ENCODE data around the gene KDM2B.

KDM2B gene

DNA sequence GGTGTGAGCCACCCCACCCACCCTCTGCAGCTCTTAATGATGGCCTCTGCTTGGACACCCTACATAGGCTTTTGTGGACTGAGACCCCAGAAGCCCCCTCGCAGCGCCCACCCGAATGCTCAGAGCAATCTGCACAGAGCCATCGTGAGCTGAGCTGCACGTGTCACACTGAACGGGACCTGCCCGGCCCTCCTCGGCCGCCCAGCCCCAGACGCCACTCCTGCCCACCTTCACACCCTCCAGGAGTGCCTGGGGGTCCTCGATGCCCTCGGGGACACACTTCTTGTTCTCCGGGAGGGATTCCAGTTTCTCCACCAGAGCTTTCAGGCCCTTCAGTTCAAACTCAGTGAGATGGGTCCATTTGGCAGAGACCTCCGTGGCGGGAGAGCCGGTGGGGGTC, 71.5 kb downstream of the KDM2B start:
- DNase-seq (ENCODE audit: extremely low read depth, insufficient read length) = no peak
- TF ChIP-seq, protein P1, sequence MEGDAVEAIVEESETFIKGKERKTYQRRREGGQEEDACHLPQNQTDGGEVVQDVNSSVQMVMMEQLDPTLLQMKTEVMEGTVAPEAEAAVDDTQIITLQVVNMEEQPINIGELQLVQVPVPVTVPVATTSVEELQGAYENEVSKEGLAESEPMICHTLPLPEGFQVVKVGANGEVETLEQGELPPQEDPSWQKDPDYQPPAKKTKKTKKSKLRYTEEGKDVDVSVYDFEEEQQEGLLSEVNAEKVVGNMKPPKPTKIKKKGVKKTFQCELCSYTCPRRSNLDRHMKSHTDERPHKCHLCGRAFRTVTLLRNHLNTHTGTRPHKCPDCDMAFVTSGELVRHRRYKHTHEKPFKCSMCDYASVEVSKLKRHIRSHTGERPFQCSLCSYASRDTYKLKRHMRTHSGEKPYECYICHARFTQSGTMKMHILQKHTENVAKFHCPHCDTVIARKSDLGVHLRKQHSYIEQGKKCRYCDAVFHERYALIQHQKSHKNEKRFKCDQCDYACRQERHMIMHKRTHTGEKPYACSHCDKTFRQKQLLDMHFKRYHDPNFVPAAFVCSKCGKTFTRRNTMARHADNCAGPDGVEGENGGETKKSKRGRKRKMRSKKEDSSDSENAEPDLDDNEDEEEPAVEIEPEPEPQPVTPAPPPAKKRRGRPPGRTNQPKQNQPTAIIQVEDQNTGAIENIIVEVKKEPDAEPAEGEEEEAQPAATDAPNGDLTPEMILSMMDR (IDR thresholded peaks at IDR 0.05; ENCODE audit: insufficient read depth, low read length, poor library complexity, severe bottlenecking) = no peak
- H3K4me3 ChIP-seq (replicated peaks; ENCODE audit: low read depth, low read length) = no peak overlapping the region
- H3K27me3 ChIP-seq (replicated peaks; ENCODE audit: control insufficient read depth, insufficient read depth, low read length) = no peaks in the 10 kb centered on the region
- peaks cover 26% of the 10 kb centered on the region for H3K36me3 ChIP-seq (ENCODE audit: control insufficient read depth, insufficient read depth, low read length)

DNA sequence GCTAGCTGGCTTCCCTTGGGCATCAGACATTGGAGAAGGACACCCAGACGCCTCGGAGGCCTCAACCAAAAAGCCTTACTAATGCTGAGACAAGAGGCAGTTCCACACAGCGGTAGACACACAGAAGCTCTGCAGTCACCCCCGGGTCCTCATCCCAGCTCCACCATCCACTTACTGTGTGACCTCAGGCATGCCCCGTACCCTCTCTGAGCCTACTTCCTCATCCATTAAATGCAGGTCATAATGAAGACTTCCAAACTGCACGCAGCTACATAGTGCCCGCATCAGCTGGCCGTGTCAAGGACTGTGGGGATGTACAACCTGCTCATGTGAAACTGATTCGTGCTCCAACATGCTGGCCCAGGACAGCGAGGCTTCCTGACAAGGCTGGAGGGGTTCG, 72.3 kb downstream of the KDM2B start:
- Histone ChIP-seq H3K4me3 (replicated peaks; ENCODE audit: low read depth, low read length) (no peak overlapping the region), H3K27me3 (replicated peaks; ENCODE audit: control insufficient read depth, insufficient read depth, low read length) (no peaks in the 10 kb centered on the region), H3K36me3 (ENCODE audit: control insufficient read depth, insufficient read depth, low read length) (peaks cover 29% of the 10 kb centered on the region)
- TF ChIP-seq, protein P1 (IDR thresholded peaks at IDR 0.05; ENCODE audit: insufficient read depth, low read length, poor library complexity, severe bottlenecking) = no peak
- DNase-seq (ENCODE audit: extremely low read depth, insufficient read length) = no peak

DNA sequence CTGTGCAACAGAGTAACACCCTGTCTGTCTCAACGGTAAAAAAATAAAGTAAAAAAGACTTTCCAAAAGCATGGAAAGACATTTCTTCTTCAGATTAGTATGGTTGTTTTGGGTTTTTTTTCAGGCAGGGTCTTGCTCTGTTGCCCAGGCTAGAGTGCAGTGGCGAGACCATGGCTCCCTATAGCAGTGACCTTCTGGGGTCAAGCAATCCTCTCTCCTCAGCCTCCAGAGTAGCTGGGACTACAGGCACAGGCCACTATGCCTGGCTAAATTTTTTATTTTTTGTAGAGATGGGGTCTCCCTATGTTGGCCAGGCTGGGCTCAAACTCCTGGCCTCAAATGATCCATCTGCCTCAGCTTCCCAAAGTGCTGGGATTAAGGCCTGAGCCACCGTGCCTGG, 72.8 kb downstream of the KDM2B start:
- no peaks in the 10 kb centered on the region for H3K27me3 ChIP-seq (replicated peaks; ENCODE audit: control insufficient read depth, insufficient read depth, low read length)
- DNase-seq (ENCODE audit: extremely low read depth, insufficient read length) = no peak
- H3K36me3 ChIP-seq (ENCODE audit: control insufficient read depth, insufficient read depth, low read length) = peaks cover 31% of the 10 kb centered on the region
- H3K4me3 ChIP-seq (replicated peaks; ENCODE audit: low read depth, low read length) = no peak overlapping the region
- TF ChIP-seq, protein P1 (IDR thresholded peaks at IDR 0.05; ENCODE audit: insufficient read depth, low read length, poor library complexity, severe bottlenecking) = no peak

DNA sequence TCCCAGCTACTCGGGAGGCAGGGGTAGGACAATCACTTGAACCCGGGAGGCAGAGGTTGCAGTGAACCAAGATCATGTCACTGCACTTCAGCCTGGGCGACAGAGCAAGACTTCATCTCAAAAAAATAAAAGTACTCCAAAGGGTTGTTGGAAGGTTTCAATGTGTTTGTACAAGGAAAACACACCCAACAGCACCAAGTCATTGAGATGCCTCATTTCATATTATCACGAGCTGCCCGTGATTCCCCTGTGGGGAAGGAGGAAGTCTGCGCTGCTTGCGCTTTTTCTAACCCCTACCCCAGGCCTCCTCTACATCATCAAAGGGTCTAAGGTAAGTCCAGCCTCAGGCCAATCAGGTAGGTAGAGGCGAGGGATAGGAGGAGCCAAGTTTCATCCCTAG, 73.6 kb downstream of the KDM2B start:
- Histone ChIP-seq H3K27me3 (replicated peaks; ENCODE audit: control insufficient read depth, insufficient read depth, low read length) (no peaks in the 10 kb centered on the region), H3K36me3 (ENCODE audit: control insufficient read depth, insufficient read depth, low read length) (peaks cover 28% of the 10 kb centered on the region), H3K4me3 (replicated peaks; ENCODE audit: low read depth, low read length) (no peak overlapping the region)
- TF ChIP-seq, protein P1 (IDR thresholded peaks at IDR 0.05; ENCODE audit: insufficient read depth, low read length, poor library complexity, severe bottlenecking) = no peak
- no peak for DNase-seq (ENCODE audit: extremely low read depth, insufficient read length)

DNA sequence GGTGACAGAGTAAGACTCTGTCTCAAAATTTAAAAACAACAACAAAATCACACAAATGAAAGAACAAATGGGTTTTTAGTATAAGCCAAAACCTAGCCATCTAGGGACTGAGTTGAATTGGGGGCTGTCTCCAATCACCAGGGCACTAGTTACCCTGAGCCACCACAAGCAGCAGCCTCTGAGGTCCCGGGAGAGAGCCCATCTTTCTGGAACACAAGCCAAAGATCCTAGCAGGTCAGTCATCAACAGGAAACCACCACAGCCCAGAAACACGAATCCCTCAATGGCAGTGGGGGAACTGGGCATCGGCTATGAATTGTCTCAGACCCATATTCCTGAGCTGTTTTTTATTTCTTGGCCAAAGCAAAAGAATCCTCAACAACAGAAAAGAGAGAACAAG, 75.3 kb downstream of the KDM2B start:
- Histone ChIP-seq H3K36me3 (ENCODE audit: control insufficient read depth, insufficient read depth, low read length) (peaks cover 23% of the 10 kb centered on the region), H3K27me3 (replicated peaks; ENCODE audit: control insufficient read depth, insufficient read depth, low read length) (no peaks in the 10 kb centered on the region), H3K4me3 (replicated peaks; ENCODE audit: low read depth, low read length) (no peak overlapping the region)
- DNase-seq (ENCODE audit: extremely low read depth, insufficient read length) = no peak
- TF ChIP-seq, protein P1 (IDR thresholded peaks at IDR 0.05; ENCODE audit: insufficient read depth, low read length, poor library complexity, severe bottlenecking) = no peak

DNA sequence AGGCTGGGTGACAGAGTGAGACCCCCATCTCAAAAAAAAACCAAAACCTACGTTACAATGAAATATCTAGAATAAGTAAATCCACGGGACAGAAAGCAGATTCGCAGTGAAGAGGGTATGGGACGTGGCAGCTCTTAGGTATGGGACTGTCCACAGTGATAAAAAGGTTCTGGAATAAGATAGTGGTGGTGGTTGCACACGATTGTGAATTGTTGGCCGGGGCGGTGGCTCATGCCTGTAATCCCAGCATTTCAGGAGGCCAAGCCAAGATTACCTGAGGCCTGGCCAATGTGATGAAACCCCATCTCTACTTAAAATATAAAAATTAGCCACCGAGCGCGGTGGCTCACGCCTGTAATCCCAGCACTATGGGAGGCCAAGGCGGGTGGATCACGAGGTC, 76.3 kb downstream of the KDM2B start:
- H3K4me3 ChIP-seq (replicated peaks; ENCODE audit: low read depth, low read length) = no peak overlapping the region
- peaks cover 18% of the 10 kb centered on the region for H3K36me3 ChIP-seq (ENCODE audit: control insufficient read depth, insufficient read depth, low read length)
- no peak for DNase-seq (ENCODE audit: extremely low read depth, insufficient read length)
- TF ChIP-seq, protein P1 (IDR thresholded peaks at IDR 0.05; ENCODE audit: insufficient read depth, low read length, poor library complexity, severe bottlenecking) = no peak
- no peaks in the 10 kb centered on the region for H3K27me3 ChIP-seq (replicated peaks; ENCODE audit: control insufficient read depth, insufficient read depth, low read length)

All from GM06990 (cell line).